ENCODE results near the gene GPR3.
A peak's percentile ranks its signal among the peaks of the same experiment; 100 is the strongest.

The GPR3 gene

DNA sequence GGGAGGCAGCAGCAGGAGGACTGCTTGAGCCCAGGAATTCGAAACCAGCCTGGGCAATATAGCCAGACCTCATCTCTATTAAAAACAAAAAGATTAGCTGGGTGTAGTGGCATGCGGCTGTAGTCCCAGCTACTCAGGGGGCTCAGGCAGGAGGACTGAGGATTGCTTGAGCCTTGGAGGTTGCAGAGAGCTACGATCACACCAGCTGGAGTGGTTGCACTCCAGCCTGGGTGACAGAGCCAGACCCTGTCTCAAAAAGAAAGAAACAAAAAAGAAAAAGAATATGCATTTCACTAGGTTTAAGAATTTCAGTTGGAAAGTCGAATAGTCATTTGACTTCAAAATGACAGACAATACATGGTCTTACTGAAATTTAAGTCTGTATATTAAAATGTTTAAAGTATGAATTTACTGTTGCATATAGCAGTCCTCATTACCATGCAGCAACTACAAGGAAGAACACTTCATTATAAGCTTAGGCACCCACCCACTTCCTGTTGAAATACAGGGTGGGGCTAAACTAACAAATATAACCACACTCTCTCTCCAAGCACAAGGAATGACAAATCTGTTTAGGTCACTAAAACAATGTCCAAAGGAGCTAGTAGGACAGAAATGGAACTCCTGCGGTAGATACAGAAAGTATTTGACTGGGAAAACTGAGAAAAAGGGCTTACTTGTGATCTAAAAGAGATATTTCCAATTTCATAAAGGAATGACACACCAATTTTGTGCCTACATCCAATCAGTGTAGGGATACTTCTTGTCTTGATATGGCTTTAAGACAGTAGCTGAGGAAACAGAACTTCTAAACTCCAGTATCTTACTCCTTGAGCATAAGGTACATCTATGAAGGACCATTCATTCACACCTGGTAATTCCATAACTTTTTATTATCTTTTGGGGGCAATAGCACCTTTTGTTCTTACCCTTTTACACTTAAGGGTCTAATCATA is 44.1 kb downstream of the GPR3 start:
- peak overlapping the region; percentile 59 for H3K27ac ChIP-seq
- DNase-seq (ENCODE audit: low spot score): peak; percentile 67
- TF ChIP-seq CTCF (conservative IDR thresholded peaks at IDR 0.05; ENCODE audit: low read depth): no peak
- ChIA-PET CTCF (interaction anchor here (0.6 kb wide), 1 partner anchor 445 kb away, joined by 6 read pairs; no protein-coding TSS in a partner anchor), POLR2A (ENCODE audit: low non-redundant PET) (interaction anchor here (0.7 kb wide), 1 partner anchor 235 kb away, joined by 3 read pairs; no protein-coding TSS in a partner anchor)

- no peak for DNase-seq (ENCODE audit: low spot score)
- H3K27ac ChIP-seq: no peak overlapping the region
- ChIA-PET POLR2A (ENCODE audit: low non-redundant PET) (no interaction called here), CTCF (interaction anchor here (1.4 kb wide), 1 partner anchor 15 kb away, joined by 3 read pairs; no protein-coding TSS in a partner anchor)
- TF ChIP-seq CTCF (conservative IDR thresholded peaks at IDR 0.05; ENCODE audit: low read depth): no peak
Measured at GRCh38 chr1:27438621-27439061, 46.2 kb downstream of the GPR3 start.

DNA sequence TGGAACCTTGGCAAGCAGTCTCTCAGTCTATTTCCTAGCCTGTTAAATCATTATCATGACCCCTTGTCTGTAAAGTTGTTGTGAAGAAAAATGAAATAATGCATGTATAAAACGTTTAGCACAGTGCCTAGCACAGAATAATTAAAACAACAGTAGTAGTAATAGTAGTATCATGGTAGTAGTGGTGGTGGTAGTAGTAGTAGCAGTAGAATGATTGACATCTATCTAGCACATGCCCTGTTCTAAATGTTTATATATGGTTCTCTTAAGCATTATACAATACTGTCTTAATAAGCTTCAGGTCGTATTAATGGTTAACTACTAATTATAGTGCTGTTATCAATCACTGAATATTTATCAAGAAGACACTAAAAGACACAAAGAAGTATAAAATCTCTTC is 46.7 kb downstream of the GPR3 start:
- H3K27ac ChIP-seq: no peak overlapping the region
- DNase-seq (ENCODE audit: low spot score): no peak
- POLR2A ChIA-PET (ENCODE audit: low non-redundant PET): no interaction called here
- TF ChIP-seq CTCF (conservative IDR thresholded peaks at IDR 0.05; ENCODE audit: low read depth): no peak
- CTCF ChIA-PET: interaction anchor here (1.4 kb wide), 1 partner anchor 15 kb away, joined by 3 read pairs; no protein-coding TSS in a partner anchor

DNA sequence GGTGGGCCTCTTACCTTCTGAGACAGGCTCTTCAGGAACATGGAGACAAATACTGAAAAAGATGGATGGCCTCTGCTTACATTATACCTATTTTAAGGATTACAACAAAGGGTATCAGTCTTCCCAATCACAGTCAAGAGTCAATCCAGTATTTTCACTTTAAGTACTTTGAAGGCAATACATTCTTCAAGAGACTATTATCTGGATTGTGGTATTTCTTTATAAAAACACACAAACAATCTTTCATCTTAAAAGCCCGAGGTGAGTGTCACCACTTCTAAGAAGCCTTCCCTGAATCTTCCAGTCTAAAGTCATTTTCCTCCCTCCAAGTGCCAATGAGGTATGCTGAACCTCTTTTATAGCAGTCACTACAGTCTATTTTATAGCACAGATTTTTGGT is 52.2 kb downstream of the GPR3 start:
- no peak for DNase-seq (ENCODE audit: low spot score)
- POLR2A ChIA-PET (ENCODE audit: low non-redundant PET): no interaction called here
- CTCF ChIA-PET: no interaction called here
- no peak overlapping the region for H3K27ac ChIP-seq
- no peak for TF ChIP-seq CTCF (conservative IDR thresholded peaks at IDR 0.05; ENCODE audit: low read depth)

Data from RWPE1 (cell line).